BE2C (cell line): ENCODE results near the gene HTR3B.

Experiments used
- DNase-seq: peaks from one replicate; pipeline ENCODE4 v3.0.0-alpha.2; 2020
- H3K27me3 ChIP-seq: fragments of 250-450 bp; sonication (Bioruptor Pico); 2 replicates; pipeline ENCODE4 v1.5.1; 2020; ENCODE audit warnings: mild to moderate bottlenecking
- H3K36me3 ChIP-seq: fragments of 250-450 bp; sonication (Bioruptor Pico); 2 replicates; pipeline ENCODE4 v1.5.1; 2020; ENCODE audit warnings: mild to moderate bottlenecking
- H3K4me1 ChIP-seq: fragments of 250-450 bp; sonication (Bioruptor Pico); 2 replicates; pipeline ENCODE4 v1.5.1; 2020
- H3K4me3 ChIP-seq: 2 replicates; pipeline ENCODE4 v1.5.1; 2011; ENCODE audit warnings: low read depth, low read length
- H3K9me3 ChIP-seq: fragments of 250-450 bp; sonication (Bioruptor Pico); 2 replicates; pipeline ENCODE4 v1.5.1; 2020
- TF ChIP-seq, protein P1 (sequence below): IDR thresholded peaks from 2 replicates; pipeline ENCODE4 v1.5.1; 2012; ENCODE audit warnings: mild to moderate bottlenecking, low read depth, low read length

Gene HTR3B

DNA sequence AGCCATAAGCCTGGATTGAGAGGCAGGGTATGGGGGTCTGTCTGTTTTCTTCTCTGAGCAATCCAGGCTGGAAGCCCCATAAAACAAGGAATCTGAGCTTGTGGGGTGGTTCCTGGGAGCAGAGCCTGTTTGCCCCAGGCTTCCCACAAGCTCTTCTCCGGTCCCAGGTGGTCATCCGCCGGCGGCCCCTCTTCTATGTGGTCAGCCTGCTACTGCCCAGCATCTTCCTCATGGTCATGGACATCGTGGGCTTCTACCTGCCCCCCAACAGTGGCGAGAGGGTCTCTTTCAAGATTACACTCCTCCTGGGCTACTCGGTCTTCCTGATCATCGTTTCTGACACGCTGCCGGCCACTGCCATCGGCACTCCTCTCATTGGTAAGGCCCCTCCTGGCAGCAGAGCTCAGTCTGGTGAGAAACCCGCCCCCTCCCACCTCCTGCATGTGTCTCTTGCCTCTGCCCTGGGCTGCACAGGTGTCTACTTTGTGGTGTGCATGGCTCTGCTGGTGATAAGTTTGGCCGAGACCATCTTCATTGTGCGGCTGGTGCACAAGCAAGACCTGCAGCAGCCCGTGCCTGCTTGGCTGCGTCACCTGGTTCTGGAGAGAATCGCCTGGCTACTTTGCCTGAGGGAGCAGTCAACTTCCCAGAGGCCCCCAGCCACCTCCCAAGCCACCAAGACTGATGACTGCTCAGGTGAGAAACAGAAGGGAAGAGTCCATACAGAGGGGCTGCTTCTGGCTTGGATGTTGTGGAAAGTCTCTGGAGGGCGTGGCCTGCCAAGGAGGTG lies 82.0 kb downstream of the HTR3B start:
- Histone ChIP-seq H3K4me1 (peaks cover 2% of the 10 kb centered on the region), H3K36me3 (no peaks in the 10 kb centered on the region), H3K4me3 (no peak overlapping the region), H3K27me3 (no peaks in the 10 kb centered on the region), H3K9me3 (no peaks in the 10 kb centered on the region)
- no peak for DNase-seq
- TF ChIP-seq, protein P1, sequence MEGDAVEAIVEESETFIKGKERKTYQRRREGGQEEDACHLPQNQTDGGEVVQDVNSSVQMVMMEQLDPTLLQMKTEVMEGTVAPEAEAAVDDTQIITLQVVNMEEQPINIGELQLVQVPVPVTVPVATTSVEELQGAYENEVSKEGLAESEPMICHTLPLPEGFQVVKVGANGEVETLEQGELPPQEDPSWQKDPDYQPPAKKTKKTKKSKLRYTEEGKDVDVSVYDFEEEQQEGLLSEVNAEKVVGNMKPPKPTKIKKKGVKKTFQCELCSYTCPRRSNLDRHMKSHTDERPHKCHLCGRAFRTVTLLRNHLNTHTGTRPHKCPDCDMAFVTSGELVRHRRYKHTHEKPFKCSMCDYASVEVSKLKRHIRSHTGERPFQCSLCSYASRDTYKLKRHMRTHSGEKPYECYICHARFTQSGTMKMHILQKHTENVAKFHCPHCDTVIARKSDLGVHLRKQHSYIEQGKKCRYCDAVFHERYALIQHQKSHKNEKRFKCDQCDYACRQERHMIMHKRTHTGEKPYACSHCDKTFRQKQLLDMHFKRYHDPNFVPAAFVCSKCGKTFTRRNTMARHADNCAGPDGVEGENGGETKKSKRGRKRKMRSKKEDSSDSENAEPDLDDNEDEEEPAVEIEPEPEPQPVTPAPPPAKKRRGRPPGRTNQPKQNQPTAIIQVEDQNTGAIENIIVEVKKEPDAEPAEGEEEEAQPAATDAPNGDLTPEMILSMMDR, result no peak

DNA sequence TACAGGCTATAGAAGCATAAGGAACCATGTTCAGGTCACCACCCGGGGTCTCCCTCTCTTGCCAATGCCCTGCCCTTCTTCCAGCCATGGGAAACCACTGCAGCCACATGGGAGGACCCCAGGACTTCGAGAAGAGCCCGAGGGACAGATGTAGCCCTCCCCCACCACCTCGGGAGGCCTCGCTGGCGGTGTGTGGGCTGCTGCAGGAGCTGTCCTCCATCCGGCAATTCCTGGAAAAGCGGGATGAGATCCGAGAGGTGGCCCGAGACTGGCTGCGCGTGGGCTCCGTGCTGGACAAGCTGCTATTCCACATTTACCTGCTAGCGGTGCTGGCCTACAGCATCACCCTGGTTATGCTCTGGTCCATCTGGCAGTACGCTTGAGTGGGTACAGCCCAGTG lies 84.8 kb downstream of the HTR3B start:
- H3K4me3 ChIP-seq, result no peak overlapping the region
- TF ChIP-seq, protein P1, result no peak
- H3K4me1 ChIP-seq, result peaks cover 26% of the 10 kb centered on the region
- no peak for DNase-seq
- H3K36me3 ChIP-seq, result no peaks in the 10 kb centered on the region
- H3K9me3 ChIP-seq, result no peaks in the 10 kb centered on the region
- no peaks in the 10 kb centered on the region for H3K27me3 ChIP-seq

DNA sequence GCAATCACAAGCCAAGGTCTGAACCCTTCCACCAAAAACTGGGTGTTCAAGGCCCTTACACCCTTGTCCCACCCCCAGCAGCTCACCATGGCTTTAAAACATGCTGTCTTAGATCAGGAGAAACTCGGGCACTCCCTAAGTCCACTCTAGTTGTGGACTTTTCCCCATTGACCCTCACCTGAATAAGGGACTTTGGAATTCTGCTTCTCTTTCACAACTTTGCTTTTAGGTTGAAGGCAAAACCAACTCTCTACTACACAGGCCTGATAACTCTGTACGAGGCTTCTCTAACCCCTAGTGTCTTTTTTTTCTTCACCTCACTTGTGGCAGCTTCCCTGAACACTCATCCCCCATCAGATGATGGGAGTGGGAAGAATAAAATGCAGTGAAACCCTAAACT lies 85.3 kb downstream of the HTR3B start:
- Histone ChIP-seq H3K9me3 (no peaks in the 10 kb centered on the region), H3K4me1 (peaks cover 29% of the 10 kb centered on the region), H3K36me3 (no peaks in the 10 kb centered on the region), H3K27me3 (no peaks in the 10 kb centered on the region), H3K4me3 (no peak overlapping the region)
- TF ChIP-seq, protein P1, result no peak
- no peak for DNase-seq

DNA sequence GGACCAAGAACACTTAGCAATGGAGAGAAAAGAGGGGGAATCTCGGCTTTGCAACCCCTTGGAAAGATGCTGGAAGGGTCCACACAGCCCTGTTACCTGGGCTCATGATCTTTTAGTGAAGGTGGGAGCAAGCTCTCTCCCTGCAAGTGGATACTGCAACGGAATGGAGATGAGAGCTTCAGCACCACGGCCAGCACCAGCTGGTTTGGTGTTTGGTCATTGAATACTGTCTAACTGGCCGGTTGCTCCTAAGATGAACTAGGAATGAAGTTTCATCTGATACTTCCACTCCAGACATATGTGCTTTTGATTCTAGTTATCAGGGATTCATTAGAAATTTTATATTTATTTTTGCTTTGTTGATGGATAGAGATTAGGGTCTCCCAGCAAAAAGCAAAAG lies 86.6 kb downstream of the HTR3B start:
- Histone ChIP-seq H3K4me3 (no peak overlapping the region), H3K27me3 (no peaks in the 10 kb centered on the region), H3K9me3 (no peaks in the 10 kb centered on the region), H3K4me1 (peaks cover 29% of the 10 kb centered on the region), H3K36me3 (no peaks in the 10 kb centered on the region)
- TF ChIP-seq, protein P1, result no peak
- no peak for DNase-seq

DNA sequence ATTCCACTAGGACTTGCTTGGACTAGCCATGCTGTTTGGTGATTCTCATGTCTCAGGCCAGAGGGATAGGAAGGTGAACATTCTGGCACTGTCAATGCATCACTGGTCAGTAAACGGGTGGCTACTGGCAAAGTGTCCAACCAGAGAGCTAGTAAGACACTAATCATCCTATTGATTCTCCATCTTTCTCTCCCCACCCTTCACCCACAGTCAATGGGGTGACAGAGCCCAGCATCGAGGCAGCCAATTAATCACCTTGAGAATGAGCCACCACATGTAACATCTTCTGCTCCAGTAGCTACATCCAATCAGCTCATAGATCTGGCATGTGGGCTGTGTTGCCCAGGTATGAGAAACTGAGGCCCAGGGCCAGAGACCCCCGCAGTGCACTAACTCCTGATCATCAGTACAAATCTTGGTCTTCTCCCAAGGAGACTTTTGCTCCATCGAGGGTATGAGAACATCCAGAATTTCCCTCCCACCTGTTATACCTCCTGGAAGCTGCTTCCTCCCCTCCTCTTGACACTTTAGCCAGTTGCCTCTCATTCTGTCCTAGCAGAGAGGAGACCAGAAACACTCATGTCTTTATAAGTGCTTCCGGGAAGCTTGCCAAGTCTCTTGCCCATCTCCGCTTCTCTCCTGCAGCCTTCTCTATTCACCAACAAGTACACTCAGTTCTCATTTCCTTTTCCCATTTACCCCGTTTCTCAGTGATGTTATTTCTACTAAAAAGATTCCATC lies 87.3 kb downstream of the HTR3B start:
- Histone ChIP-seq H3K9me3 (no peaks in the 10 kb centered on the region), H3K4me3 (peak overlapping the region; percentile 23), H3K36me3 (no peaks in the 10 kb centered on the region), H3K4me1 (peaks cover 29% of the 10 kb centered on the region), H3K27me3 (no peaks in the 10 kb centered on the region)
- TF ChIP-seq, protein P1, result no peak
- DNase-seq, result peak; percentile 81
